CD4-positive, alpha-beta memory T cell (primary cell): ENCODE data around the gene ANKRD6. TPM values are rescaled to one million over a fixed set of nuclear protein-coding genes. Genes with fewer than 3 reads are reported as not detected.
A peak's percentile ranks its signal among the peaks of the same experiment; 100 is the strongest.

Experiments used
- CTCF ChIA-PET: fragments of 350-600 bp; sonication (Branson Sonifier 250); formaldehyde crosslinking; loops from one replicate; lab custom pipeline; 2021; ENCODE audit warnings: inconsistent platforms; ENCODE audit not compliant: partially characterized antibody; lab: Charles Lee
- POLR2A ChIA-PET: fragments of 350-600 bp; sonication (Branson Sonifier 250); formaldehyde crosslinking; loops from one replicate; lab custom pipeline; 2021; ENCODE audit not compliant: partially characterized antibody; lab: Charles Lee
- DNase-seq, 5 donors: peaks; one replicate each; pipeline versions ENCODE4 v3.0.0 to v3.0.0-alpha.2; 2020 to 2022; ENCODE audit warnings: mixed read lengths in 1 of 5
- H3K27ac ChIP-seq: one replicate; pipeline ENCODE4 v1.7.0; 2013; ENCODE audit warnings: low read depth, low read length
- H3K27me3 ChIP-seq: 2 replicates; pipeline ENCODE4 v1.7.0; 2013; ENCODE audit warnings: mild to moderate bottlenecking, low read length, moderate library complexity; ENCODE audit not compliant: insufficient read depth
- H3K36me3 ChIP-seq: 2 replicates; pipeline ENCODE4 v1.7.0; 2013; ENCODE audit warnings: mild to moderate bottlenecking, low read length, moderate library complexity; ENCODE audit not compliant: insufficient read depth
- H3K4me1 ChIP-seq: 2 replicates; pipeline ENCODE4 v1.7.0; 2013; ENCODE audit warnings: mild to moderate bottlenecking, low read length, moderate library complexity; ENCODE audit not compliant: insufficient read depth
- H3K4me3 ChIP-seq, 2 donors: one replicate each; pipeline ENCODE4 v1.7.0; 2013; ENCODE audit warnings: low read length in 2 of 2, mild to moderate bottlenecking in 1 of 2
- H3K9me3 ChIP-seq, 2 donors: one replicate each; pipeline ENCODE4 v1.7.0; 2013; ENCODE audit warnings: low read length in 2 of 2, control low read depth in 1 of 2; ENCODE audit not compliant: control insufficient read depth in 1 of 2
- H3K27ac Mint-ChIP-seq, 7 donors: one replicate each; pipeline ENCODE4 v1.8.0; 2020 to 2021; ENCODE audit warnings: mixed read lengths in 7 of 7, mild to moderate bottlenecking in 6 of 7, inconsistent platforms in 3 of 7, moderate library complexity in 3 of 7
- H3K27me3 Mint-ChIP-seq, 2 donors: one replicate each; pipeline ENCODE4 v1.8.0; 2020 to 2021; ENCODE audit warnings: mixed read lengths in 2 of 2
- H3K36me3 Mint-ChIP-seq, 2 donors: one replicate each; pipeline ENCODE4 v1.8.0; 2020 to 2021; ENCODE audit warnings: mixed read lengths in 2 of 2, inconsistent platforms in 1 of 2, mild to moderate bottlenecking in 1 of 2
- H3K4me1 Mint-ChIP-seq, 4 donors: one replicate each; pipeline ENCODE4 v1.8.0; 2020 to 2021; ENCODE audit warnings: mixed read lengths in 4 of 4, mild to moderate bottlenecking in 1 of 4
- H3K4me3 Mint-ChIP-seq, 8 donors: one replicate each; pipeline ENCODE4 v1.8.0; 2020 to 2021; ENCODE audit warnings: mixed read lengths in 8 of 8, mild to moderate bottlenecking in 7 of 8, moderate library complexity in 6 of 8, inconsistent platforms in 3 of 8
- H3K9me3 Mint-ChIP-seq, 8 donors: one replicate each; pipeline ENCODE4 v1.8.0; 2020 to 2021; ENCODE audit warnings: mixed read lengths in 8 of 8, mild to moderate bottlenecking in 5 of 8, inconsistent platforms in 3 of 8, moderate library complexity in 1 of 8
- intact Hi-C: fragments of 100-400 bp; cut with micrococcal nuclease; formaldehyde crosslinking; loops from one replicate; pipeline ENCODE4 v1.15.1; 2023
- polyA plus RNA-seq, 2 donors: library from polyadenylated mRNA; unstranded; fragments of 300-500 nt; fragmentation: Illumina TruSeq; gene quantifications; one replicate each; pipeline ENCODE4 v1.2.3, GENCODE V29; 2021
- total RNA-seq, 2 experiments: library from RNA; stranded (reverse); gene quantifications; one replicate each; pipeline ENCODE4 v1.2.3, GENCODE V29; 2021

Gene ANKRD6
- total and polyA plus RNA-seq, 4 experiments from 2014 or later, result 2.8 to 5.8 (median 4.3) TPM

DNA sequence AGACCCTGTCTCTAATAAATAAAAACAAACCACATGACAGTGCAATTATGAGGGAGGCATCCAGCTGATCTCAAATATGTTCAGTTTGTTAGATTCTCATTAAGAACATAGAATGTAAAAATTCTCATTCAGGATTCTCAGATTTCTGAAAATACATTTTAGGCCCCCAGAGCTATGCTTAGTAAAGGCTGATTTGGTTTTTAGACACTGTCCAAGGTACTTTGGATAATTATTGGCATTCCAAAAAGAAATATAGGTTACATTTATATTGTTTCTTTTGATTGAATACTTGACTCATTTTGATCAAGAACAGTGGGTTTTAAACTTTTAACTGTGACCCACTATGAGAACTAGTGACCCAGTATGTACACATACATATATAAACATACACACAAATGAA lies 55.5 kb downstream of the ANKRD6 start:
- POLR2A ChIA-PET, result no interaction called here
- no peak overlapping the region for H3K4me3 Mint-ChIP-seq
- Histone ChIP-seq H3K27me3 (no peaks in the 10 kb centered on the region), H3K9me3 (no peaks in the 10 kb centered on the region), H3K4me3 (no peak overlapping the region), H3K36me3 (no peaks in the 10 kb centered on the region), H3K27ac (no peak overlapping the region), H3K4me1 (no peaks in the 10 kb centered on the region)
- H3K4me1 Mint-ChIP-seq, result no peaks in the 10 kb centered on the region
- peaks cover 0 to 6% of the 10 kb centered on the region in 2 donors for H3K27me3 Mint-ChIP-seq
- H3K9me3 Mint-ChIP-seq, result peaks cover 0 to 2% (median 0%) of the 10 kb centered on the region in 8 donors
- H3K27ac Mint-ChIP-seq, result no peak overlapping the region
- peaks cover 0 to 5% of the 10 kb centered on the region in 2 donors for H3K36me3 Mint-ChIP-seq
- intact Hi-C loops, result no loop called here
- DNase-seq, result no peak
- CTCF ChIA-PET, result no interaction called here

DNA sequence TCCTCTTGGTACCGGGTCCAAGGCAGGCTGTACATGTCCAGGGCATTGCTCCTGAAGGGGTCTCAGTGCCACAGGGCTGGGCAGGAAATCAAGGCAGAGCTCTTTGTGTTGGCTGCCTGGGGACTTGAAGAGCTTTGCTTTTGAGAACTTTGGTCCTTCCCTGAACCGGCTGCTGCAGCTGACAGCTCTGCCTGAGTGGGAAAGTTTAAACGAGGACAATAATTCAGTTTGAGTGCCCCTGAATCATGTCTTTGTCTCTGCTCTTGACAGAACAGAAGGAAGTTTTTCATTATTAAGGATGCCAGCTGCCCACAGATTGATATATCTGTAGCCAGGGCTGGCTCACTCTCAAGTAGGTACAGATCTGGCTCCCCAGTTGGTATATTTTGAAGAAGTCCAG lies 56.1 kb downstream of the ANKRD6 start:
- CTCF ChIA-PET, result no interaction called here
- H3K9me3 Mint-ChIP-seq, result peaks cover 0 to 2% (median 0%) of the 10 kb centered on the region in 8 donors
- intact Hi-C loops, result no loop called here

DNA sequence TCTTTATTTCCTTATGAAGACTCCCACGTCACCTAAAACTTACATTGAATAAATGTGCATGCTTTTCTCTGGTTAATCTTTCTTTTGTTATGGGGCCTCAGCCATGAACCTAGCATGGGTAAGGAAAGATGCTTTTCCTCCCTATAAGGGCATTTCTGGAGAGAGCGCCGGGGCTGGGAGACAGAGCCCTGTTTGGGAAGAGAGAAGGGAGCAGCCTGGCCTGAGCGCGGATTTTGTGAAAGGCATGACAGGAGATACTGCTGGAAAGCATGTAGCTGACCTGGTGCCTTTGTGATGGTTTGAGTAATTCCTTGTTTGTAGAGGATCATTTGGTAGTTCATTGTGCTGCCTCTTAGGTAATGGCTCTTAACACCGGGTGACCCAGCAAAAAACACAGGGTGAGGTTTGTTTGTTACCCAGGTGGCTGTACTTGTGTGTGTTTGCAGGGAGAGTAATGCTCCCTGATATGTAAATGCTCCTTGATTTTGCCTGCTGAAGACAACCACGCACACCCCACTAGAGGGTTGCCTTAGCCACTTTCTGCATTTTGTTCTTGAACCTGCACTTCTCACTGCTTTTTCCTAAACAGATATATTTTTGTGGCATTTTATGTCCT lies 59.2 kb downstream of the ANKRD6 start:
- intact Hi-C loops, result no loop called here
- Histone ChIP-seq H3K27ac (no peak overlapping the region), H3K36me3 (no peaks in the 10 kb centered on the region), H3K27me3 (no peaks in the 10 kb centered on the region), H3K4me3 (no peak overlapping the region), H3K9me3 (no peaks in the 10 kb centered on the region), H3K4me1 (no peaks in the 10 kb centered on the region)
- Mint-ChIP-seq H3K27me3 (peaks cover 0 to 2% of the 10 kb centered on the region in 2 donors), H3K4me1 (peaks cover 0 to 2% (median 0%) of the 10 kb centered on the region in 4 donors), H3K4me3 (no peak overlapping the region), H3K36me3 (no peaks in the 10 kb centered on the region), H3K9me3 (peaks cover 0 to 2% (median 0%) of the 10 kb centered on the region in 8 donors), H3K27ac (peak overlapping the region in 1 of 7 donors; percentile 20)
- CTCF ChIA-PET, result no interaction called here
- POLR2A ChIA-PET, result no interaction called here
- DNase-seq, result no peak

More for the DNA sequence above, 56.1 kb downstream of the ANKRD6 start:
- Mint-ChIP-seq H3K4me3 (no peak overlapping the region), H3K27me3 (peaks cover 0 to 4% of the 10 kb centered on the region in 2 donors), H3K4me1 (no peaks in the 10 kb centered on the region), H3K27ac (no peak overlapping the region), H3K36me3 (peaks cover 0 to 5% of the 10 kb centered on the region in 2 donors)
- DNase-seq, result no peak
- no peaks in the 10 kb centered on the region for H3K27me3 ChIP-seq
- no peaks in the 10 kb centered on the region for H3K4me1 ChIP-seq
- no peak overlapping the region for H3K4me3 ChIP-seq
- H3K36me3 ChIP-seq, result no peaks in the 10 kb centered on the region
- no peaks in the 10 kb centered on the region for H3K9me3 ChIP-seq
- POLR2A ChIA-PET, result no interaction called here
- no peak overlapping the region for H3K27ac ChIP-seq

DNA sequence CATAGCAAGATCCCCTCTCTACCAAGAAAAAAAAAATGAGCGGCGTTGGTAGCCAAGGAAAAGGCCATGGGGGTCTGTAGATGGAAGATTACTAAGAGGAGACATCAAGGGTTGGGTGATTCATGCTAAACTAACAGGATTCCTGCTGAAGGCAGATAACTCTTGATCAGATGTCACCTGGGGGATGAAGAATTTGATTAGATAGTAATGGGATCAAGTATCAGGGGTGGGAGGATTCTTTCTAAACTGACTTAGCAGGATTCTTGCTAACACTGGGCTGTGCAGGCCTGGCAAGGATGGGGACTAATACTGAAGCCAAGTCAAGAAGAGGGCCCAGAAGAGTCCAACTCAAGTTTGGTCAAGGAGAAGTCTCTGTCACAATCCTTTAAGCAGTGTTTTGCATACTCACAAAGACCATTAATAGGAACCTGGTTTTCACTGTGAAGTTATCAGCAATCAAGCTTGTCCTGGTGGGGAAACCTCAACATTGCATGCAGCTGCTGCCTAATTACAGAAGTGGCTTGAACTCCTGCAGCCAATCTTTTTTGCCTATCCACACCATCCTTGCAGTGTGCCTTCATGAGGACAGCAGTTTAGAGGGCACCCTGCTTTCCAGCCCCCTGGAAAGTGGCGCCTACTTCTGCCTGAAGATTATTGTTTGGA lies 61.3 kb downstream of the ANKRD6 start:
- H3K36me3 ChIP-seq, result no peaks in the 10 kb centered on the region
- Mint-ChIP-seq H3K4me3 (no peak overlapping the region), H3K4me1 (peaks cover 0 to 2% (median 0%) of the 10 kb centered on the region in 4 donors), H3K9me3 (peaks cover 0 to 2% (median 0%) of the 10 kb centered on the region in 8 donors), H3K27me3 (peaks cover 0 to 2% of the 10 kb centered on the region in 2 donors), H3K27ac (no peak overlapping the region), H3K36me3 (no peaks in the 10 kb centered on the region)
- ChIA-PET CTCF (no interaction called here), POLR2A (no interaction called here)
- no peak for DNase-seq
- no peak overlapping the region for H3K27ac ChIP-seq
- intact Hi-C loops, result no loop called here
- no peaks in the 10 kb centered on the region for H3K27me3 ChIP-seq
- no peaks in the 10 kb centered on the region for H3K9me3 ChIP-seq
- no peak overlapping the region for H3K4me3 ChIP-seq
- no peaks in the 10 kb centered on the region for H3K4me1 ChIP-seq

- Histone ChIP-seq H3K4me3 (no peak overlapping the region), H3K27ac (no peak overlapping the region), H3K4me1 (no peaks in the 10 kb centered on the region), H3K9me3 (no peaks in the 10 kb centered on the region), H3K36me3 (no peaks in the 10 kb centered on the region), H3K27me3 (no peaks in the 10 kb centered on the region)
- Mint-ChIP-seq H3K27me3 (no peaks in the 10 kb centered on the region), H3K4me1 (peaks cover 0 to 2% (median 0%) of the 10 kb centered on the region in 4 donors), H3K27ac (no peak overlapping the region), H3K9me3 (no peaks in the 10 kb centered on the region), H3K36me3 (no peaks in the 10 kb centered on the region), H3K4me3 (no peak overlapping the region)
- CTCF ChIA-PET, result no interaction called here
- intact Hi-C loops, result no loop called here
- no peak for DNase-seq
- POLR2A ChIA-PET, result no interaction called here
Observed at GRCh38 chr6:89495961-89496535, 63.1 kb downstream of the ANKRD6 start.

- Histone ChIP-seq H3K36me3 (no peaks in the 10 kb centered on the region), H3K4me3 (no peak overlapping the region), H3K27me3 (no peaks in the 10 kb centered on the region), H3K27ac (no peak overlapping the region), H3K4me1 (no peaks in the 10 kb centered on the region), H3K9me3 (no peaks in the 10 kb centered on the region)
- Mint-ChIP-seq H3K27ac (no peak overlapping the region), H3K4me1 (peaks cover 0 to 2% (median 0%) of the 10 kb centered on the region in 4 donors), H3K9me3 (no peaks in the 10 kb centered on the region), H3K4me3 (no peak overlapping the region), H3K36me3 (no peaks in the 10 kb centered on the region), H3K27me3 (no peaks in the 10 kb centered on the region)
- intact Hi-C loops, result no loop called here
- CTCF ChIA-PET, result no interaction called here
- DNase-seq, result no peak
- POLR2A ChIA-PET, result no interaction called here
Observed at GRCh38 chr6:89500611-89501010, 67.7 kb downstream of the ANKRD6 start.

DNA sequence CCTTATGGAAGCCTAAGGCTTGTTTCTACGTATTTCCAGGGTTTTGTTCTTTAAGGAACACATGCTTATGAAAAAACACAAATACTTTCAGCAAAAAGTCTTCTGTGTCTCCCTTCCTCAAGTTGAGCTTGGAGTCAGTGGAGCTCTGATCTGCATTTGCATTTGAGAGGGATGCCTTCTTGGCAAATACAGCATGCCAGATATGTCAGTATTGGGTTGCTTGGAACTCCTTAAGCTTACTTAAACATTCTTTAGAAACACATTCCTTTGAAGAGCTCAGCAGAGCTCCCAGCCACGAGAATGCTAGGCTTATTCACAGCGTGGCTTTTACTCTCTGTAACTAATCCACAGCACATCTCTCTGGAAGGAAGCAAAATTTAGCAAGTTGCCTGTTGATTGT lies 68.3 kb downstream of the ANKRD6 start:
- H3K27ac Mint-ChIP-seq, result no peak overlapping the region
- no peak overlapping the region for H3K27ac ChIP-seq
- intact Hi-C loops, result no loop called here
- POLR2A ChIA-PET, result no interaction called here
- no peaks in the 10 kb centered on the region for H3K36me3 ChIP-seq
- no peaks in the 10 kb centered on the region for H3K9me3 ChIP-seq
- H3K4me1 ChIP-seq, result no peaks in the 10 kb centered on the region
- H3K4me3 Mint-ChIP-seq, result no peak overlapping the region
- H3K27me3 Mint-ChIP-seq, result no peaks in the 10 kb centered on the region
- H3K4me1 Mint-ChIP-seq, result peaks cover 0 to under 1% (median 0%) of the 10 kb centered on the region in 4 donors
- DNase-seq, result no peak
- H3K36me3 Mint-ChIP-seq, result no peaks in the 10 kb centered on the region
- CTCF ChIA-PET, result no interaction called here
- no peaks in the 10 kb centered on the region for H3K9me3 Mint-ChIP-seq
- no peak overlapping the region for H3K4me3 ChIP-seq
- no peaks in the 10 kb centered on the region for H3K27me3 ChIP-seq
